Esophagus squamous epithelium (tissue), 5 donors: Measurements from ENCODE around the gene F12. TPM values are rescaled to one million over a fixed set of nuclear protein-coding genes. Genes with fewer than 3 reads are reported as not detected.
"Not testable (repeated sequence)": the region's sequence is repeated elsewhere in the genome, so short reads cannot be mapped to it uniquely, and the experiment has no call there.

Experiments used
- DNase-seq: peaks from one replicate; lab custom pipeline; 2025; lab: John Stamatoyannopoulos, UW
- H3K27ac ChIP-seq, 4 donors: fragments of 200-600 bp; sonication (generic); one replicate each; pipeline ENCODE4 v1.5.1; 2016 to 2019; ENCODE audit warnings: mild to moderate bottlenecking in 1 of 4
- H3K27me3 ChIP-seq, 4 donors: fragments of 200-600 bp; sonication (generic); 1 replicate in 3 of 4; 2 replicates in 1 of 4; pipeline versions ENCODE4 v1.5.1 to v1.6.0; 2017 to 2021; ENCODE audit warnings: antibody characterized with exemption in 1 of 4
- H3K36me3 ChIP-seq, 3 donors: fragments of 200-600 bp; sonication (generic); one replicate each; pipeline ENCODE4 v1.5.1; 2016 to 2019
- H3K4me1 ChIP-seq, 3 donors: fragments of 200-600 bp; sonication (generic); one replicate each; pipeline ENCODE4 v1.5.1; 2017 to 2019
- H3K4me3 ChIP-seq, 4 donors: fragments of 200-600 bp; sonication (generic); 1 replicate in 3 of 4; 2 replicates in 1 of 4; pipeline ENCODE4 v1.5.1; 2016 to 2019; ENCODE audit warnings: mild to moderate bottlenecking in 2 of 4, moderate library complexity in 1 of 4
- H3K9me3 ChIP-seq, 3 donors: fragments of 200-600 bp; sonication (generic); one replicate each; pipeline ENCODE4 v1.5.1; 2016 to 2019
- CTCF ChIP-seq, 6 experiments: fragments of 450-650 bp in 4 of 6; fragments of 200-600 bp in 2 of 6; sonication (generic) in 2 of 6; IDR thresholded peaks; one replicate each; pipeline ENCODE4 v1.5.1; 2016 to 2019; ENCODE audit warnings: antibody characterized with exemption in 6 of 6, mild to moderate bottlenecking in 4 of 6, moderate library complexity in 4 of 6
- POLR2A ChIP-seq, 4 donors: fragments of 450-650 bp; IDR thresholded peaks; one replicate each; pipeline ENCODE4 v1.6.1; 2017; ENCODE audit warnings: antibody characterized with exemption in 4 of 4, mild to moderate bottlenecking in 4 of 4, moderate library complexity in 3 of 4
- WGBS, 2 donors: methylation state at CpG; one replicate each; pipeline ENCODE4 v1.1.5; 2018; 5-methylcytosine and 5-hydroxymethylcytosine counted together
- intact Hi-C: fragments of 100-400 bp; cut with DNase I; formaldehyde crosslinking; loops from one replicate; pipeline ENCODE4 v1.15.0; 2022
- total RNA-seq, 4 donors: library from RNA; depleted of rRNA; stranded (reverse); fragments of >200 nt; gene quantifications; one replicate each; pipeline ENCODE4 v1.1.0, GENCODE V29; 2016
- donor health status: DM: yes; HTN: yes; CAD: no.

Gene F12
- total RNA-seq, 4 donors from 2014 or later = 10.7 to 25.4 (median 19.6) TPM

- Histone ChIP-seq H3K9me3 (no peaks in the 10 kb centered on the region), H3K4me1 (peaks cover 50 to 91% (median 59%) of the 10 kb centered on the region in 3 donors), H3K4me3 (peak overlapping the region; percentile 30 to 70 (median 54)), H3K27ac (peak overlapping the region; percentile 77 to 89 (median 80)), H3K36me3 (no peaks in the 10 kb centered on the region), H3K27me3 (no peaks in the 10 kb centered on the region)
- 4 to 17% methylated on average over 19 to 31 of the region's 59 CpGs for WGBS, 2 donors
- no peak for DNase-seq
- intact Hi-C loops = no loop called here
- TF ChIP-seq CTCF (IDR thresholded peaks at IDR 0.05) (peak in 1 of 6 experiments; percentile 6), POLR2A (IDR thresholded peaks at IDR 0.05) (peak in 1 of 4 donors; percentile 13)
These were observed 46.5 kb downstream of the F12 start for GRCh38 chr5:177362610-177363507.

- intact Hi-C loops = no loop called here
- no peaks in the 10 kb centered on the region for H3K36me3 ChIP-seq
- H3K27me3 ChIP-seq = no peaks in the 10 kb centered on the region
- no peak for DNase-seq
- peaks cover 45 to 91% (median 57%) of the 10 kb centered on the region in 3 donors for H3K4me1 ChIP-seq
- no peaks in the 10 kb centered on the region for H3K9me3 ChIP-seq
- peak overlapping the region in 3 of 4 donors; percentile 52 to 70 (median 56) for H3K4me3 ChIP-seq
- TF ChIP-seq CTCF (IDR thresholded peaks at IDR 0.05) = no peak
- no peak for TF ChIP-seq POLR2A (IDR thresholded peaks at IDR 0.05)
- H3K27ac ChIP-seq = peak overlapping the region; percentile 77 to 89 (median 80)
- 14 to 57% methylated on average over 6 to 8 of the region's 8 CpGs for WGBS, 2 donors
These were observed 47.1 kb downstream of the F12 start for GRCh38 chr5:177362292-177362609.

DNA sequence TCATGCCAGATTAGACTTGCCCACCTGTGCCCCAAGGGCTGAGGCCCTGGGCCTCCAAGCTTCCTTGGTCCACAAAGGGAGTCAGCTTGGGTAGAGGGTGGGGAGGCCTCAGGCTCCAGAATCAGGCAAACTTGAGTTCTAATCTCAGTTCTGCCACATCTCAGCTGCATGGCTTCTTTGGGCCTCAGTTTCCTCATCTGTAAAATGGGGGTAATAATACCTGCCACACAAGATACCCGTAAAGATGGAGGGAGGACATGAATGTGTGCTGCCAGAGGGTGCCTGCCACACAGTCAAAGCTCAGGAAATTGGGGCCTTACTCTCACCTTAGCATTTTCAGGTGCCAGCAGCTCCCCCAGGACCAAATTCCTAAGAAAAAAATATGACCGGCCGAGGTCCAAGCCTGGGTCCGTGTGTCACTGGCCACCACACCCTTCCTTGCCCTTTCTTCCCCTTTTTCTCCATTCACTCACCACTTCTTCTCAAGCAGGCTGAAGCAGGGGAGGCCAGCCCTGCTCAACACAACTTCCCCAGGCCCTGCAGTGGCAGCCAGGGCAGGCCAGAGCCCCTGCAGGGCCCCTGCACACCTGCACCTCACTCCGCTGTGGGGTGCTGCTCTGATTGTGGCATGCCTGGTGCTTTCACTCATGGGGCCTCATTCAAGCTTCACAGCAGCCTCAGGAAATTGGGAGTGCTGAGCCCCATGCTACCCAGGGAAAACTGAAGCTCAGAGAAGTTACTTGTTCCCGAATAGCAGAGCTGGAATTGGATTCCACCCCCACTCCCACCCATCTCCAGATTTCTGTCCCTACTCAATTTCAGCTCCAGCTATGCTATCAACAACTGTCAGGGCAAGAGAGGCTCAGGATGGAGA, 47.7 kb downstream of the F12 start:
- no peaks in the 10 kb centered on the region for H3K36me3 ChIP-seq
- no peaks in the 10 kb centered on the region for H3K27me3 ChIP-seq
- no peaks in the 10 kb centered on the region for H3K9me3 ChIP-seq
- 53 to 68% methylated on average over 4 of the region's 6 CpGs for WGBS, 2 donors
- no peak for TF ChIP-seq CTCF (IDR thresholded peaks at IDR 0.05)
- TF ChIP-seq POLR2A (IDR thresholded peaks at IDR 0.05) = no peak
- no peak overlapping the region for H3K4me3 ChIP-seq
- intact Hi-C loops = no loop called here
- H3K4me1 ChIP-seq = peaks cover 47 to 91% (median 58%) of the 10 kb centered on the region in 3 donors
- DNase-seq = no peak
- peak overlapping the region; percentile 77 to 89 (median 80) for H3K27ac ChIP-seq

DNA sequence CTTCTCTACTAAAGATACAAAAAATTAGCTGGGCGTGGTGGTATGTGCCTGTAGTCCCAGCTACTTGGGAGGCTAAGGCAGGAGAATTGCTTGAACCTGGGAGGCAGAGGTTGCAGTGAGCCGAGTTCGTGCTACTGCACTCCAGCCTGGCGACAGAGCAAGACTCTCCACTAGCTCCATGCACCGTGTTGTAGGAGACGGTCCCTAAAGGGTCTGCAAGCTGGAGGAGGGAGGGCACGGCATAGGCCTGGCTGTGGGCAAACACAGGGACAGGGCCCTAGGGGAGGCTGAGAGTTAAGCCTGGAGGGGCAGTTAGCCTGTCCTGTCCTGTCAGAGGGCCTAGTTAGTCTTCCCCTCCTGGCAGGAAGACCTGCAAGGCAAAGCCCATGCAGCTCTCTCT, 48.6 kb downstream of the F12 start:
- intact Hi-C loops, H3K27me3 ChIP-seq, H3K36me3 ChIP-seq, H3K9me3 ChIP-seq, H3K4me3 ChIP-seq, H3K27ac ChIP-seq, DNase-seq: not testable (repeated sequence)
- H3K4me1 ChIP-seq = peaks cover 39 to 84% (median 49%) of the 10 kb centered on the region in 3 donors
- WGBS, 2 donors = 93 to 96% methylated on average over 7 of the region's 7 CpGs

DNA sequence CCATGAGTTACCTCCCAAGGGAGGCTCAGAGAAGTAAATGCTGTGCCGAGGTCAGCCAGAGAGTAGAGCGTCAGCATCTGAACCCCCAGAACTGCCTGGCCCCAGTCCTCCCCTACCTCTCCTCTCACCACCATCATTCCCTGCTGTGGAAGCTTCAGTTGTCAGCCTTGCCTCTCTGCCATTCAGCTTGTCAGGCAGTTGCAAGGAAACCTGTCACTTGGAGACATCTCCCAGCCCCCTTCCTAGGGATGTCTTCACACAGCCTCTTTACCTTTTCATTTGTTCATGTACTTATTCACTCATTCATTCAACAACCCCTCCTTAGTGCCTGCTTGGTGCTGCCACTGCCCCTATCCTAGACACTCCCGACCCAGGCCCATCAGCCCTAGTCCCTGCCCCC, 49.5 kb downstream of the F12 start:
- Histone ChIP-seq H3K4me1 (peaks cover 36 to 79% (median 49%) of the 10 kb centered on the region in 3 donors), H3K27me3 (no peaks in the 10 kb centered on the region), H3K27ac (no peak overlapping the region), H3K9me3 (no peaks in the 10 kb centered on the region), H3K4me3 (no peak overlapping the region), H3K36me3 (no peaks in the 10 kb centered on the region)
- DNase-seq = no peak
- intact Hi-C loops = no loop called here
- WGBS, 2 donors = 80 to 82% methylated on average over 2 to 3 of the region's 3 CpGs
- TF ChIP-seq CTCF (IDR thresholded peaks at IDR 0.05) (no peak), POLR2A (IDR thresholded peaks at IDR 0.05) (no peak)
